ENCODE data around the gene TMPRSS11D.

TMPRSS11D gene

GRCh38 chr4:67883902-67884301, at the start of gene TMPRSS11D:
Gene TMPRSS11D (minus strand): TSS chr4:67884002. CDS start chr4:67883933, 69 bp downstream.
- DNase-seq, result no peak

- no peak for DNase-seq
These were observed 49.2 kb upstream of the TMPRSS11D start for GRCh38 chr4:67933038-67933437.

GRCh38 chr4:67931256-67931655, 47.5 kb upstream of the TMPRSS11D start:
- no peak for DNase-seq

GRCh38 chr4:67929426-67929825, 45.6 kb upstream of the TMPRSS11D start:
- DNase-seq, result no peak

GRCh38 chr4:67928546-67928945, 44.7 kb upstream of the TMPRSS11D start:
- DNase-seq, result no peak

GRCh38 chr4:67927251-67927650, 43.4 kb upstream of the TMPRSS11D start:
- no peak for DNase-seq

GRCh38 chr4:67926485-67926884, 42.7 kb upstream of the TMPRSS11D start:
- DNase-seq, result no peak

GRCh38 chr4:67922697-67923096, 38.9 kb upstream of the TMPRSS11D start:
- no peak for DNase-seq

- DNase-seq, result no peak
These were observed 34.6 kb upstream of the TMPRSS11D start for GRCh38 chr4:67918428-67918827.

- no peak for DNase-seq
These were observed 31.7 kb upstream of the TMPRSS11D start for GRCh38 chr4:67915400-67915966.

GRCh38 chr4:67912080-67912479, 28.3 kb upstream of the TMPRSS11D start:
- DNase-seq, result no peak

- no peak for DNase-seq
These were observed 27.8 kb upstream of the TMPRSS11D start for GRCh38 chr4:67911638-67912037.

- no peak for DNase-seq
These were observed 27.3 kb upstream of the TMPRSS11D start for GRCh38 chr4:67911141-67911540.

- no peak for DNase-seq
These were observed 26.7 kb upstream of the TMPRSS11D start for GRCh38 chr4:67910585-67910905.

GRCh38 chr4:67909905-67910584, 26.2 kb upstream of the TMPRSS11D start:
- DNase-seq, result no peak

GRCh38 chr4:67907650-67908049, 23.8 kb upstream of the TMPRSS11D start:
- no peak for DNase-seq

GRCh38 chr4:67899096-67899495, 15.3 kb upstream of the TMPRSS11D start:
- DNase-seq, result no peak

GRCh38 chr4:67897686-67898085, 13.9 kb upstream of the TMPRSS11D start:
- DNase-seq, result no peak

- DNase-seq, result no peak
These were observed 12.7 kb upstream of the TMPRSS11D start for GRCh38 chr4:67896421-67897065.

- DNase-seq, result no peak
These were observed 10.9 kb upstream of the TMPRSS11D start for GRCh38 chr4:67894659-67895058.

- DNase-seq, result no peak
These were observed 9.1 kb upstream of the TMPRSS11D start for GRCh38 chr4:67892905-67893304.

- DNase-seq, result no peak
These were observed 8.5 kb upstream of the TMPRSS11D start for GRCh38 chr4:67892253-67892652.

- DNase-seq, result no peak
These were observed 7.8 kb upstream of the TMPRSS11D start for GRCh38 chr4:67891645-67892044.

GRCh38 chr4:67886281-67886680, 2.5 kb upstream of the TMPRSS11D start:
- no peak for DNase-seq

GRCh38 chr4:67885762-67886161, 2.0 kb upstream of the TMPRSS11D start:
- no peak for DNase-seq
